Adrenal gland (tissue), 5 donors: ENCODE measurements around the gene TPR.

Experiments used
- CTCF ChIP-seq, 6 experiments: fragments of 450-650 bp in 4 of 6; fragments of 200-600 bp in 2 of 6; sonication (generic) in 1 of 6; IDR thresholded peaks; 1 replicate in 5 of 6; 2 replicates in 1 of 6; pipeline versions ENCODE4 v1.5.1 to v1.8.0; 2016 to 2021; ENCODE audit warnings: antibody characterized with exemption in 6 of 6, mild to moderate bottlenecking in 2 of 6, moderate library complexity in 1 of 6
- POLR2A ChIP-seq, 2 donors: fragments of 450-650 bp; IDR thresholded peaks; one replicate each; pipeline ENCODE4 v1.6.1; 2017; ENCODE audit warnings: antibody characterized with exemption in 2 of 2, mild to moderate bottlenecking in 2 of 2, moderate library complexity in 1 of 2
- donor health status: DM: no; HTN: no; CAD: no.

GRCh38 chr1:186295980-186296379, 79.1 kb downstream of the TPR start, which contains the start of gene PRG4:
- TF ChIP-seq CTCF (IDR thresholded peaks at IDR 0.05): no peak
- TF ChIP-seq POLR2A (IDR thresholded peaks at IDR 0.05): no peak
